DMS79 treated with DMSO at 0.1 percent for 48 hours (cell line): Measurements from ENCODE around the gene LINC01488.

Experiments used
- DNase-seq: peaks from one replicate; lab custom pipeline; 2025; lab: John Stamatoyannopoulos, UW

Gene LINC01488

DNA sequence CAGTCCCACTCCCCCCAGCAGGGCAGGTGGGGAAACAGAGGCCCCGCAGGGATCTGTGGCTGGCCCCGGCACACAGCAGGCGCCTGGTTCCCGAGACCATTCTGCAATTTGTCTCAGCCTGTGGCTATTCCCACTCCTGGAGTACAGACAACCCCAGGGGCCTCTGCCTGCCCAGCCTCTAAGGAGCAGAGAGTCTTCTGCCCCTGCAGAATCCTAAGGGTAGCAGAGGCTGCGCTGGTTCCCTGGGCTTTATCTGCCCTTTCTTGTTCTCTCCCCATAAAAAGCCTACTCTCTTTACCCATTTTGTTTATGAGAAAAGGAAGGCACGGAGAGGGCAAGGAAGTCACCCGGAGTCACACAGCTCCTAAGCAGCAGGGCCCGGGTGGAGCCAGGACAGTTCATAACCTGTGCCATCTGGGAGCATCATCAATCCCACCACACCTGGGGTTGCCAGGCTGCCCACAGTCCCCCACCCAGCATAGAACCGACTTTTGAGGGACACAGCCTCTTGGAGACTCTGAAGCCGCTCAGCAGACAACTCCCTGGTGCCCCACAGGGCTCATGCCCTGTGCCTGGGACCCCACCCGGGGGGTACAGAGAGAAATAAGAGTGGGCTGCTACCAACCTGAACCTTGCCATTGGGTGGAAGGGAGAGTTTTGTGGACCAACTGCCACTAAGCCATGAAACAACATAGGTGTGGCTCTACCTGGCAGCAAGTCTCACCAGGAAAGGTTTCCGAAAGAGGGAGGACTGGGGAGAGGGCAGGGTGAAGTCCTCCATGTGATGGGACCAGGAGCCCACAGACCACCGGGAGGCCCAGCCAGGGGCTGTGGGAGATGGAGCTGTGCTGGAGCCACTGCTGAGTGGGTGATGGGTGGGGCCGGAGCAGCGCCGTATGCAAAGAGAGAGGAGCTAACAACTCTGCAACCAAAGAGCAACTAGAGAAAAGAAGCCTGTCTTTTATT is 17.2 kb upstream of the LINC01488 start:
- no peak for DNase-seq

DNA sequence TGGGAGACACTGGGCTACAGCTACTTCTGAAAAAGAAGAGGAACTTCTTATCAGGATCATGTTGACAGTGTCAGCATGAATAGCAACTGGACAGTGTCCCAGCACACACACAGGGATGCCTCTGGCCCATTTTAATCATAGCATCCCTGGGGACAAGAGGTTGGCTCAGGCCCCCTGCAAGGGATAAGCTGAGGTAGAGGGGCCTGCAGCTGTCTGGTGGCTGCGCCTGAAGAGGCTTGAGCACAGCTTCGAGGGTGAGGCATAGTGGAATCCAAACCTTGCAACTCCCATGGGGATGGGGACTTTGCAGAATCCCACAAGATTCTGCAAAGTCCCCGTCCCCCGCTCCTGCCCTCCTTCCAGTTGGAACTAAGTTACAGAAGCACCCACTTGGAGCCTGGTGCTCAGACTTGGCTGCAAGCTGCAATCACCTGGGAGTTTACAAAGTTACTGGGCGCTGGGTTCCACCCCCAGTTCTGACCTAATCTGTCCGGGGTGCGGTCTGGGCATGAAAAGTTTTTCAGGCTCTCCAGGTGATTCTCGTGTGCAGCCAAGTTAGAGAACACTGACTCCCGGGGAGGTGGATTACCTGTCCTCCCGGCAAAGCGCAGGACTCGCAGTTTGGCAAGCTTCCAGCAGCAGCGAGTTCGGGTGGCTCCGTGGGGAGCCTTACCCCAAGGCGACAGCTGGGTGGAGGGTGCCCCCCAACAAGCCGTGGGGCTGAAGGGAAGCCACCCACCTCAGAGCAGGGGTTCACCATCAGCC is 16.0 kb upstream of the LINC01488 start:
- no peak for DNase-seq

DNA sequence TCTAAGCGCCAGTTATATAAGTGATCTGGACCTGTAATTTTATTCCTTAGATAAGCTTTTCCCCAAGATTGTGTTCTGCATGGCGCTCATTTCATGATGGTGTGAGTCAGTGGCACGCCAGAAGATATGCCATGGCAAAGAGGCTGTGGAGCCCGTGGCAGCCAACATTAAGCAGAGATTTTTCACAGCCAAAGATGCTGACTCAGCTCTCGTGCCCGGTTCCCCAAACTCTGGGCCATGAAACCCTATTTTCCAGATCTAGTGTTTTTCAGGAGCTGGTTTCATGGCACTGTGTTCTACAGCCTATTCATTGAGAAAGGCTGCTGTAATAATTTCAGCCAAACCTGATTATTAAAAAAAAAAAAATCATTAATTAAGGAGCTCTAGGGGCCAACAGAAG is 15.4 kb upstream of the LINC01488 start:
- DNase-seq, result no peak

DNA sequence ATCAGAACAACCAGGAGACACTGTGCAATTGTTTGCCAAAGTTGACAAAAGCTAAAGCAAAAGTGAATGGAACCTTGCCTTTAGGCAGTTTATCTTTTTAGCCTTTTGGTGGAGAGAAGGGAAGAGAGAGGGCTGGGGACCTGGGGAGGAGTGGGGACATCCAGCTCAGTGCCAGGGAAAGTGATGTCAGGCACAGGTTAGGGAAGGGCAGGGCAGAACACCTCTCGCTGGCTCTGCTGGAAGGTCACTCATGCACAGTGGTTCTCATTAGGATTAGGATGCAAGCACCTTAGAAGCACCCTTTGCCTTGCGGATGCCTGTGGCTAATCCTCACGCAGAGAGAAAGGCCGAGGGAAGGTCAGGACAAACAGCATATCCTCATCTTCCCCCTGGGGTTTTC is 14.3 kb upstream of the LINC01488 start:
- DNase-seq, result no peak

DNA sequence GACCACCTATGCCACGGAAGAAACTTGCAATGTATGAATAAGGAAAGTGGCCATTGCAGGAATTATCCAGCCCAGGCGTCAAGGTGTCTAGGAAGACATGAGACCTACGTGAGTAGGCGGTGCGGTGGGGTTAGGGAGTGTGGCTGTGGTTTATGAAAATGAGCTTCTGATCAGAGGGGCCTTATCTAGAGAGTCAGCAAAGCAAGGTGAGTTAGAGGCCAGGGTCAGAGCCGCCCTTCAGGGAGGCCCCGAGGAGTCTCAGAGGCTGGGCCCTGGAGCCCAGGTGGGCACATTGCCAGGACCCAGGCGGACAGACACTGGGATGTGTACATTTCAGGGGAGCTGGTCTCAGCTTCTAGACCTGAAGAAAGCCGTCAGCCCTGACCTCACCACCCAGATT is 13.8 kb upstream of the LINC01488 start:
- DNase-seq, result no peak

DNA sequence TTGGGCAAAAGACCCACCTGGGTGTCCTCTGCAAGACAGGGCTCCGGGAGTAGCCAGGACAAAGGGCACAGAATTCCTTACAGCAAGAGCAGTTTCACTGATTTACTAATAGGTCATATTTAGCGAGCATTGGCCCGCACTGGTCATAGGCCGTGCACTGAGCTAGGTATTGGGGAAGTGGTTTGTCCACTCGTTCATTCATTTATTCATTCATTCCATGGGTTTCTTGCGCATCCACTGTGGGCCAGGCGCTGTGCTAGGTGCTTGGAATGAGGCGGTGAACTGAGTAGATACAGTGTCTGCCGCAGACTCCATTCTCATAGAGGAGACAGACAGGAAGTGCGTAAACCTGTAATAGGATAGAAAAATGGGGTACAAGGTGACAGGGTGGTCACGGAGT is 13.2 kb upstream of the LINC01488 start:
- DNase-seq, result no peak

DNA sequence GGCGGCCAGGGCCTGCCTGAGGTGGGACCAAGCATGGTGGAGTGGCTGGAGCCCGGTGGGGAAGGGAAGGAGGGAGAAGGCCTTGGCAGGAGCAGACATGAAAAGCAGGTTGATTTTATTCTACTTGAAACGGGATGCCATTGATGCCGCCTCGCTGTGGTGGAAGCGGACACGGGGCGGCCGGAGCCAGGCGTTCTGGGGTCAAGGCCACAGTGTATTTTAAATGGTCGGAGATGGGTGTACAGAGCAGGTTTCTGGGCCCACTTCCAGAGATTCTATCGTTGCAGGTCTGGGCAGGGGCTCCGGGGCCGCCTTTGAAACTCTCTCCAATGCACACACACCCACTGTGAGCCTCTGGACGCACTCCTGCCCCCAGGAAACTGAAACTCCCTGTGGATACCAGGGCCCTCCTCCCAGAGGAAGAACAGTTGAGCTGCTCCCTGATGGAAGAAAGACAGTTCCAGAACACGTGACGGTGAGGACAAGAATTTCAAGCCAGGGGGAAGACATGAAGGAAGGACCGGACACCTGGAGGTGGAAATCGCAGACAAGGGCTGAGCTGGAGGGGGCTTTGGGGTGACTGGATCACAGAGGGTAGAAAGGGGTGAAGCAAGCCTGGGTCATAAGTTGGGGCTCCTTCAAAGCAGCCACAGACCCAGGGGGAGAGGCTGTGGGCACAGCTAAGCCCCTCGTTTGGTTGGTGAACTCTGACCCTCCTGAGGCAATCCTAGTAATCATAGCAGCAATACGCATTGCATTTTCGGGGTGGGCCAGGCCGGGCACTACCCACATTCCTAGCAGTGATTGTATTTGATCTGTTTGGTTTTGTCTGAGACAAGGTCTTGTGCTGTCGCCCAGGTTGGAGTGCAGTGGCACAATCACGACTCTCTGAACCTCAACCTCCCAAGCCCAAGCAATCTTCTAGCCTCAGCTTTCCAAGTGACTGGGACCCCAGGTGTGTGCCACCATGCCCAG is 12.3 kb upstream of the LINC01488 start:
- DNase-seq, result no peak

DNA sequence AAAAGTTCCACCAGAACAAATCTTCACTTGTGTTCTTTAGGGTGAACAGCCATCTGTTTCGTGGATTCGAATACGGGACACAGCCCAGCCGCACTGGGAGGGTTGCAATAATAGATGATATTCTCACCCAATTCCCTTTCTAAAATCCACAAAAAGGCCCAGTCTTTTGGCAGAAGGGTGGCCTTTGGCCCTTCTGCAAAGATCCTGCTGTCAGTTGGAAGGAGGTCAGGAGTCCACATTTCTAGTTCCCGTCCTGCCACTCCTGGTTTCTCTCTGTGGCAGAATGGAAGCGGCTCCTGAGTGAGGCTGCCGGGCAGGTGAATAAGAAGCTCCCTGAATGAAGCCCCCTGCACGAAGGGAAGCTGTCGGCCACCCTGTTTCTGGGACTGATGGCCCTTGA is 11.2 kb upstream of the LINC01488 start:
- no peak for DNase-seq

DNA sequence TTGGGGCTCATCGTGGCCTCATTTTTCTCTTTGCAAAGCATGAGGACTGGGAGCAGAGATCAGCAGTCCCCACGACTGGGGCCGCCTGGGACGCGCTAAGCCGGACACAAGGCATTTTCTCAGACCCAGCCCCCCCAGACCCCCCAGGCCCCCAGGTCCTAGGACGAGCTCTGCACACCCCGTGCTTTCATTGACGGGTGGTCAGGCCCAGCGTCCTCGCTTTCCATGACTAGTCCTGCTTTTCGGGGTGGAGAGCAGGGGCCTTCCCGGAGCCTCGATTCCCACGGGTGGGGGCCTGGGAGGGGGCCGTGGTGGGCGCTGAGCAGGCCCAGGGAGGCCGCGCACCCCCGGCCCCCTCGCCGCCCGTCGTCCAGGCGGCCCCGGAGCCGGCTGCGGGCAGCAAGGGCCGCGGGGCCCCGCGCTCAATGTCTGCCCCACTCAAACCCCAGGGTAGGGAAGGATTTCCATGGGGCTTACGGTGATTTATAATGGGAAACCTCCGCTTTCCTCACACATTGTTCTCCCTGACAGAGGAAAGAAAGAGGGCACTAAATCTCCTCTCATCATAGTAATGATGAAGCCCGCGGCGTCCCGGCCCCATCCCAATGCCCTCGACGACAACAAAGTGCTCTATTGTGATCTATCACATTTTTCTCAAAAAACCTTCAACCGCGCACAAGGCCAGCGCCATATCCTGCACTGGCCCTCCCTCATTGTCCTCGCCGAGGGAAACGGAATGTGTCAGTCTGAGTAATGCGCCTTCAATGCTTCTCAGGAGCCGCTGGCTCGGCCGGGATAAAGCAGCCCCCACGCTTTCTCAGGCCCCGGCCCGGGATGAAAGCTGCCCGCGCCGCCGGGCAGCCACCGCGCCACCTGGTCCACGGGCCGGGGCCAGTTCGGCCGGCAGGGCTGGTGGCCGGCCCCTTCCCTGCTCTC is 10.4 kb upstream of the LINC01488 start:
- no peak for DNase-seq

DNA sequence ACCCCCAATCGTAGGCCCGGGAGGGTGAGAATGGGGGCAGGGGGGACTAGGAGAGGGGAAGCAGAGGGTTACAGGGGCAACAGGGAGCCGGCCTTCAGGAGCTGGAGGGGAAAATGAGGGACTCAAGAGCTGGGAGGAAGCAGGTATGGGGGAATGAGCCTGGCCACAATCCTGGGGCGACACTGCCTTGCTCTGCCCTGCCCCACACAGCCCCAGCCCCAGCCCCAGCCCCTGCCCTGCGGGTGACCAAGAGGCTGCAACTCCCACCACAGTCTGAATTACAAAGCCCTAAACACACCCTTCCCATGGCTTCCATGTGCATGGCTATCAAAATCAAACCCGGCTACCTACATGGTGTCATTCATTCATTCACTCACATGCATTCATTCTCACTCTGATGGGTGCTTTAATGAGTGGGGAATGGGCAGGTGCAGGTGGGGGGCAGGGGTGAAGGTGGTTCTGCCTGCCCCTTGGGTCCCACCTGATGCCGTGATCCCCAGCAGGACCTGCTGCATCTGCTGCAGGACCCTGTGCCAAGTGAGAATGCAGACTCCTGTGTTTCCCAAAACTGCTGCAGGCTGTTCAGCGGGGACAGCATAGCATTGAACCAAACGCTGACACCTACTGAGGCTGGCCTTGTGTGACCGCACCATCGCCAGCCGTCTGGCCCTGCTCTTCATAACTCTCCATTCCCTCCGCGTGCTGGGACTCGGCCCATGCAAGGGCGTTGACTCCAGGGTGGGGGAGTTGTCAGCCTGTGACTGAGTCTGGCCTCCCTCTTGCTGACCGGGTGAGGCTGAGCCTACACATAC is 9.5 kb upstream of the LINC01488 start:
- DNase-seq, result no peak

DNA sequence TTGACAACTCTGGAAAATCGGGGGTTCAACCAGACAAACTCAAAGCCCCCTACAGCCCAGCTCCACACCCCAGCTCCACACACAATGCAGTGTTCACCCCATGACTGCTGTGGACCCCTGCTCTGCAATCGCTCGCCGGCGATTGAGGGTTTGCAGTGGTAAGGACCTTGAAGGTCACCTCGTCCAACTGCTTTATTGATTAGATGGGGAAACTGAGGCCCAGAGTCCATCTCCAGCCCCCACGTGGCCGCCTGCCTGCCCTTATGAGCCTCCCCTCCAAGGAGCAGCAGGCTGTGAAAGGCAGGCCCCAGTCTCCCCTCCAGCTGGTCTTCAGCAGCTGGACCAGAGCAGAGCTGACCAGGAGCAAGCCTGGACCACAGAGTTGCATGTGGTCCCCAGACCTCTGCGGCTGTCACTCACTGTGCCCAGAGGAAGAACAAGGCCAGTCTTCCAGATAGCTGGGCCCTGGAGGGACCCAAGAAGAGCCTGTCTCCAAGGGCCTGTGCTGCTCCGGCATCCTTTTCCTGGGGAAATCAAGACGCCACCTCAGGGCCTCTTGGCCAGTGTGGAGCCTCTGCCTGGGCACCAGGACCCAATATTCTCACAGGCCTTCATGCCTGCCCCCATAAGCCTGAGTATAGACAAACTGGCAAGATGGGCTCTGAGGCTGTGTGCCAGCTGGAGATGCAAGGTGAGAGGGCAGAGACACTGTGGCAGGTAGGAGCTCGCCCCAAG is 8.8 kb upstream of the LINC01488 start:
- no peak for DNase-seq

DNA sequence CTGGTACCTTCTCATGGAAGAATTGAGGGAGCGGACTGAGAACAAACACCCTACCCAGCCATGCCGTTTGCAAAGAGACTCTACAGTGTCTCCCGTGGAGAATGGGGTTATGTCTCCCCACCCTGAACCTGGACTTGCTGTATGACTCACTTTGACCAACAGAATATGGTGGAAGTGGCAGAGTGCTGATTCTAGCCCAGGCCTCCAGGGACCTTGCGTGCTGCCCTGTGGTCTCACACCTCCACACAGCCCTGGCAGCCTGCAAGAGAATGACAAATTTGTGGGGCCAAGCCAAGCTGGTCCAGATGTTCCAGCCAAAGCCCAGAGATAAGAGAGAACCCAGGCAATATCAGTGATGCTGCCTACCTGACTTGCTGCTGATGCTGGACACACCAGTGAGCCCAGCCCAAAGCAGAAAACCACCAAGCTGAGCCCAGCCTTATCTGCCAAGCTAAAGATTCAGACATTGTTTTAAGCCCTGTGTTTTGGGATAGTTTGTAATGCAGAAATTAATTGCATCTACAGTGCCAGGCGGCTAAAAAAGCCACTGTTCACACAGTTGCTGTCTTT is 8.1 kb upstream of the LINC01488 start:
- no peak for DNase-seq

DNA sequence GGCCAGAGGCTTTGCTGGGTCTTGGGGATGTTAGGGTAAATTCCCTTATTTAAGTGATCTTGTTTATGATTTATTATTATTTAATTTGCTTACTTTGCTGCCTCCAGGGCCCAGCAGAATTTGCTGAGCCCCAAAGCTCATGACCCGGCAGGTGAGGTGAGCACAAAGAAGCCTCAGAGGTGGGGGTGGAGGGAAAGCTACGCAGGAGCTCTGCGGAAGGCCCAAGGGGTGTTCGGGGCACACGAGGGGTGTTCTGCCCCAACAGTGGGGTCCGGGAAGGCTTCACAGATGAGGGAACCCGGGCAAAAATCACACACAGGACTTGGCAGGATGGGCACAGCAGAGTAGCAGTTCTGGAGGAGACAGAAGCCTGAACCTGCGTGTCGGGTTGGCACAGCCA is 6.7 kb upstream of the LINC01488 start:
- no peak for DNase-seq

DNA sequence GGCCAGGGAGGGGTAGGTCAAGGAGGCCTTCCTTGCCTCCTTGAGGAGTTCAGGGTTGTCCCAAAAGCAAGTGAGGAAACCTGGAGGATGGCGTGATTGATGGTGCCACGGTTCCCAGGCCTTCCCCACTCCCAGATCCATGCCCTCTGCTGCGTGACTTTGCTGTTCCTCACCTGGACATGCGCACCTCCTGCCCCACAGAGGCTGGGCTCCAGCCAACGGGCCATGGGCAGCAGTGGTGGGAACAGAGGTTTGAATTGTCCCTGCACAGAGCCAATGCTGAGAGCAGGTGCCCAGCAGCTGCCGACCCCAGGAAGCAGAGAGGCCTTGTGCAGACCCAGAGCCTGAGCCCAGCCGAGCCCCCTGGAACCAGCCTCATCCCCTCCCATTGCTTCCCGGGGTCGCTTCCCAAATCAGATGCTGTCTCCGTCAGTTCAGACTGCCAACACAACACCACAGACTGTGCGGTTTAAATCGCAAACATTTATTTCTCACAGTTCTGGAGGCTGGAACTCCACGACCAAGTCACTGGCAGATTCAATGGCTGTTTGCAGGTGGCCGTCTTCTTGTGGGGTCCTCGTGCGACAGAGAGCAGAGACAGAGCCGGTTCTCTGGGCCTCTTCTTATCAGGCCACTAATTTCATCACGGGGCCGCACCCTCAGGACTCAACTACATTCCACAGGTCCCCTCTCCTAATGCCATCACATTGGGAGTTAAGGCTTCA is 6.2 kb upstream of the LINC01488 start:
- DNase-seq, result no peak

DNA sequence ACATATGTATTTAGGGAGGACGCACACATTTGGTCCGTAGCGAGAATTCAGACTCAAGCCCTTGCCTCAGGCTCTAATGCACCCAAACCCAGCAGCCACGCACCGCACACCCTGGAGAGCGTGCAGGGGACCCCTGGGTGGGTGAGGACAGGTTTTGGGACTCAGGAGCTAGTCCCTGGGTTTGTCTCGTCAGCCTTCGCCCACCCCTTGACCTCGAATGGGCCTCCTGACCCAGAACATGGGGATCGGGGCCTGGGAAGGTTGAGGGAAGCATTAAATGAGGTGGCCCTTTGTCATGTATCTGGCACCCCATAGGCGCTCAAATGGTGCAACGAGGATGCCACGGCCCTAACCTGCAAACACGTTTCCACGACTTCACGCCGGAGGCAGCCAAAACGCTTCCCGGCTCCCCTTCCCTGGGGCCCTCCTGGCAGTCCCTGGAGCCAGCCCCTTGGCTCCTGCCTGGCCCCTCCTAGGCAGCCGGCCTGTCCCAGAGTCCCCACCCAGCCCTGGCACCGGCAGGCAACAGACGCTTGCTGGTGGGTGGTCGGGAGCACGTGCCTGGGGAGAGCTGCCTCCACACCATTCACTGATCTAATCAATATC is 5.5 kb upstream of the LINC01488 start:
- DNase-seq, result no peak

DNA sequence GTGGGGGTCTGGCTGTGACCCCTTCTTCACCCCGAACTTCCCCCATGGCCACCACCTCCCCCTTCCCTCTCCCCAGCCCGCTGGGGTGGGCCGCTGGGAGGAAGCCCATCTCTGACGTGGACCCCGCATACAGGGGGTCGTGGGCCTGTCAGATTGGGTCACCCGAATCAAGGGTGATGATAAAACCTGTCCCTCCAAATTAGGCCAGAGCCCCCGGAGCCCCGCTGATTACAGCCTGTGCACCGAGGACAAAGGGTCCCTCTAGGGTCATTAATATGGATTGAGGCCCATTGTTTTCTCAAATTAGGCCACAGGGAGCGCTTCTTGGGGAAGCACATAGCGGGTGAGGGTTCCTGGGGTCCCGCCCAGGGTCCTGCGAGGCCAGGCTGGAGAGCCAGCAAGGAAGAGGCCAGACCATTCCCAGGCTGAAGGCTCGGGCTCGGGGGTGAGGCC is 4.9 kb upstream of the LINC01488 start:
- DNase-seq, result no peak

DNA sequence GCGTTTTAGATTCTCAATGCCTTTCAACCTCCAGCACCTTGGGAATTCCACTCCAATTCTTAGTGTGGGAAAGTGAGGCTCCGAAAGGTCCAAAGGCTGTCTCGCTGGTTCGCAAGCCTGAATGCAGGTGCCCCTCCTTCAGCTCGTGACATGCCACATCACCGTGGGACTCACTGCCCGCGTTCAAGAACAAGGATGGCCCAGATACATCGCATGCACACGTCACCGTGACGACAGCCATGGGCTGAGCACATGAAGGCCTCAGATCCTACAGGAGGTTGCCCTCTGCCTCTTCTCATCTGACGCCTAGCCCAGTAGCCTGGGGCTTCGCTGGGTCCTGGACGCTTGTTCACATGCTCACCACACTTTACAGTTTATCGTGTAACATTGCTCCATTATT is 4.4 kb upstream of the LINC01488 start:
- no peak for DNase-seq
